Nephron progenitor cell (in vitro differentiated cells): ENCODE measurements around the gene ADD2.

Source experiments
- DNase-seq: peaks from one replicate; pipeline ENCODE4 v3.0.0; 2021
- H3K27ac Mint-ChIP-seq: 2 replicates; pipeline ENCODE4 v1.8.0; 2021; ENCODE audit warnings: mild to moderate bottlenecking, moderate library complexity, mixed read lengths
- H3K27me3 Mint-ChIP-seq: 2 replicates; pipeline ENCODE4 v1.8.0; 2021; ENCODE audit warnings: mild to moderate bottlenecking, low read depth, mixed read lengths; ENCODE audit not compliant: poor library complexity
- H3K36me3 Mint-ChIP-seq: 2 replicates; pipeline ENCODE4 v1.8.0; 2021; ENCODE audit warnings: low read depth, mixed read lengths
- H3K4me1 Mint-ChIP-seq: 2 replicates; pipeline ENCODE4 v1.8.0; 2021; ENCODE audit warnings: mixed read lengths
- H3K4me3 Mint-ChIP-seq: 2 replicates; pipeline ENCODE4 v1.8.0; 2021; ENCODE audit warnings: mild to moderate bottlenecking, moderate library complexity, mixed read lengths
- H3K9me3 Mint-ChIP-seq: 2 replicates; pipeline ENCODE4 v1.8.0; 2021; ENCODE audit warnings: mild to moderate bottlenecking, moderate library complexity, mixed read lengths
- CTCF ChIP-seq: fragments of 200-600 bp; sonication (generic); IDR thresholded peaks from 2 replicates; pipeline ENCODE4 v1.5.0; 2021; ENCODE audit warnings: antibody characterized with exemption

The ADD2 gene

GRCh38 chr2:70664525-70664924 is 103.5 kb downstream of the ADD2 start:
- Mint-ChIP-seq H3K4me1 (peaks cover 10% of the 10 kb centered on the region), H3K27ac (peak overlapping the region; percentile 2), H3K4me3 (no peak overlapping the region), H3K9me3 (no peaks in the 10 kb centered on the region), H3K27me3 (peaks cover 8% of the 10 kb centered on the region), H3K36me3 (peaks cover 59% of the 10 kb centered on the region)
- no peak for TF ChIP-seq CTCF
- DNase-seq: no peak

- no peak overlapping the region for H3K4me3 Mint-ChIP-seq
- H3K27ac Mint-ChIP-seq: no peak overlapping the region
- no peaks in the 10 kb centered on the region for H3K9me3 Mint-ChIP-seq
- H3K27me3 Mint-ChIP-seq: peaks cover 7% of the 10 kb centered on the region
- no peak for TF ChIP-seq CTCF
- H3K4me1 Mint-ChIP-seq: peaks cover 8% of the 10 kb centered on the region
- no peak for DNase-seq
- H3K36me3 Mint-ChIP-seq: peaks cover 53% of the 10 kb centered on the region
These were observed 104.6 kb downstream of the ADD2 start for GRCh38 chr2:70663411-70663810.

GRCh38 chr2:70659551-70659950 is 108.4 kb downstream of the ADD2 start:
- no peak for TF ChIP-seq CTCF
- peaks cover 33% of the 10 kb centered on the region for H3K36me3 Mint-ChIP-seq
- no peak for DNase-seq
- no peak overlapping the region for H3K4me3 Mint-ChIP-seq
- H3K27ac Mint-ChIP-seq: no peak overlapping the region
- H3K4me1 Mint-ChIP-seq: peaks cover 29% of the 10 kb centered on the region
- H3K27me3 Mint-ChIP-seq: peaks cover 11% of the 10 kb centered on the region
- no peaks in the 10 kb centered on the region for H3K9me3 Mint-ChIP-seq

- Mint-ChIP-seq H3K36me3 (peaks cover 27% of the 10 kb centered on the region), H3K27me3 (peaks cover 22% of the 10 kb centered on the region), H3K4me3 (no peak overlapping the region), H3K27ac (peak overlapping the region; percentile 71), H3K9me3 (no peaks in the 10 kb centered on the region), H3K4me1 (peaks cover 26% of the 10 kb centered on the region)
- DNase-seq: no peak
- TF ChIP-seq CTCF: no peak
These were observed 109.5 kb downstream of the ADD2 start for GRCh38 chr2:70658476-70658875.

- Mint-ChIP-seq H3K4me3 (no peak overlapping the region), H3K27ac (no peak overlapping the region), H3K9me3 (peaks cover 9% of the 10 kb centered on the region), H3K4me1 (peaks cover 26% of the 10 kb centered on the region), H3K36me3 (peaks cover 14% of the 10 kb centered on the region), H3K27me3 (peaks cover 34% of the 10 kb centered on the region)
- no peak for DNase-seq
- TF ChIP-seq CTCF: no peak
These were observed 110.8 kb downstream of the ADD2 start for GRCh38 chr2:70657246-70657645.

GRCh38 chr2:70656421-70657010 is 111.5 kb downstream of the ADD2 start:
- TF ChIP-seq CTCF: no peak
- no peak overlapping the region for H3K4me3 Mint-ChIP-seq
- no peak for DNase-seq
- H3K36me3 Mint-ChIP-seq: peaks cover 15% of the 10 kb centered on the region
- peaks cover 40% of the 10 kb centered on the region for H3K27me3 Mint-ChIP-seq
- H3K27ac Mint-ChIP-seq: no peak overlapping the region
- H3K9me3 Mint-ChIP-seq: peaks cover 16% of the 10 kb centered on the region
- peaks cover 26% of the 10 kb centered on the region for H3K4me1 Mint-ChIP-seq
